Mesodermal cell (in vitro differentiated cells): ENCODE results near the gene ITIH3.

Source experiments
- H3K27ac ChIP-seq: 2 replicates; pipeline ENCODE4 v1.7.0; 2013; ENCODE audit warnings: mild to moderate bottlenecking, low read depth, low read length, moderate library complexity; ENCODE audit not compliant: severe bottlenecking
- H3K36me3 ChIP-seq: 2 replicates; pipeline ENCODE4 v1.7.1; 2013; ENCODE audit warnings: mild to moderate bottlenecking, low read length, moderate library complexity; ENCODE audit not compliant: control insufficient read depth, insufficient read depth
- H3K4me1 ChIP-seq: one replicate; pipeline ENCODE4 v1.7.1; 2013; ENCODE audit warnings: mild to moderate bottlenecking, low read length; ENCODE audit not compliant: insufficient read depth, control insufficient read depth, poor library complexity, severe bottlenecking
- H3K4me3 ChIP-seq: 2 replicates; pipeline ENCODE4 v1.7.0; 2013; ENCODE audit warnings: low read length, control low read depth, mild to moderate bottlenecking; ENCODE audit not compliant: insufficient read depth, poor library complexity, severe bottlenecking; ENCODE audit errors: extremely low read depth
- H3K9me3 ChIP-seq: 2 replicates; pipeline ENCODE4 v1.7.1; 2013; ENCODE audit warnings: mild to moderate bottlenecking, low read length, moderate library complexity; ENCODE audit not compliant: control insufficient read depth
- WGBS, 2 experiments: methylation state at CpG; one replicate each; pipeline ENCODE4 v1.1.5; 2013; ENCODE audit warnings: missing lambda C conversion rate in 2 of 2; ENCODE audit not compliant: insufficient coverage in 2 of 2; 5-methylcytosine and 5-hydroxymethylcytosine counted together

Gene ITIH3

DNA sequence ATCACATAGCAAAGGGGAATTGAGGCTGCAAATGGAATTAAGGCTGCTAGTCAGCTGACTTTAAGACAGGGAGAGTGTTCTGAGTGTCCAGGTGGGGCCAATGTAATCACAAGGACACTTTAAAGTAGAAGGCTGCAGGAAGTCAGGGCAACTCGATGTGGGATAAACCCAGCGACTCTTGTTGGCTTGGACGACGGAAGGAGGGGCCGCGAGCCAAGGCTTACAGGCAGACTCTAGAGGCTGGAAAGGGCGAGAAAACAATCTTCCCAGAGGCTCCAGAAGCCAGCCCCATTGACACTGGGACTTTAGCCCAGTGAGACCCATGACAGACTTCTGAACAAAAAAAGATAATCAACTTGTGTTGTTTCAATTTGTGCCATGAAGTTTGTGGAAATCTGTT lies 53.1 kb downstream of the ITIH3 start:
- Histone ChIP-seq H3K27ac (no peak overlapping the region), H3K4me3 (no peak overlapping the region), H3K9me3 (no peaks in the 10 kb centered on the region), H3K4me1 (no peaks in the 10 kb centered on the region), H3K36me3 (peaks cover 17% of the 10 kb centered on the region)
- WGBS, 2 experiments: 89 to 90% methylated on average over 7 of the region's 7 CpGs

DNA sequence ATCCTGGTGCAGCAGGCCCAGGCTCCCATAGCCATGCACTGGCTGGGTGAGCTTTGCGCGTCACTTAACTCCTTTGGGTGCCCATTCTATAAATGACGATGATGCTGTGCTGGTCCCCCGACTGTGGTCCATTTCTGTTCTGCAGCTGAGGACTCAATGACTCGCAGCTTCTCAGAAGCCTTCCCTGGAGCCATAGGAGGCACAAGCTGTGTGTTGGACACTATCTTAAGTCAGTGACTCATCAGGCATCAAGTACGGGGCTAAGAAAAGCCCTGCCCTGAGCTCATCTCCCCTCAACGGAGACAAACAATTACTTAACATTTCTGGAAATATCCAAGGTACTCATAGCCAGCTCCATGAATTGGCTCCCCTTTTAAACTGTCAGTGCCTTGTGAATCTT lies 54.0 kb downstream of the ITIH3 start:
- Histone ChIP-seq H3K4me1 (no peaks in the 10 kb centered on the region), H3K36me3 (peaks cover 17% of the 10 kb centered on the region), H3K4me3 (no peak overlapping the region), H3K27ac (peak overlapping the region; percentile 16), H3K9me3 (no peaks in the 10 kb centered on the region)
- WGBS, 2 experiments: 87 to 88% methylated on average over 4 to 6 of the region's 7 CpGs

DNA sequence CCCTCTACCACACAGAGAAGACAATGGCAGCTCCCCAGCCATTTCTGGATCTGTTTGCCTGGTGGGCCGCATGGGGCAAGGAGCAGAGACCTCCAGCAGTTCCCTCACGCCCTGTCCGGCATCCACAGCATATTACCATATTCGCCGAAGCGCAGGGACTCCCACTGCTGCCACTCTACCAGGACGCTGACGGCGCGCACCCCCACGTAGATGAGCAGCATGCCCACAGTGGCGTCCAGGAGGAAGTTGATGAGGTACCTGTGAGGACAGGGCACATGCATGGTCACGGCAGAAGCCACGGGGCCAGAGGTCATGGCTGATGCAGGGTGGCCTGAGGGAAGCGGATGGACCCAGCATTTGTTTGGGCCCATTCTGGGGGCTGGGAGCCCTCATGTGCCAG lies 55.1 kb downstream of the ITIH3 start:
- H3K4me3 ChIP-seq: no peak overlapping the region
- peaks cover 17% of the 10 kb centered on the region for H3K36me3 ChIP-seq
- no peak overlapping the region for H3K27ac ChIP-seq
- WGBS, 2 experiments: 97 to 98% methylated on average over 12 to 15 of the region's 15 CpGs
- H3K4me1 ChIP-seq: no peaks in the 10 kb centered on the region
- no peaks in the 10 kb centered on the region for H3K9me3 ChIP-seq

DNA sequence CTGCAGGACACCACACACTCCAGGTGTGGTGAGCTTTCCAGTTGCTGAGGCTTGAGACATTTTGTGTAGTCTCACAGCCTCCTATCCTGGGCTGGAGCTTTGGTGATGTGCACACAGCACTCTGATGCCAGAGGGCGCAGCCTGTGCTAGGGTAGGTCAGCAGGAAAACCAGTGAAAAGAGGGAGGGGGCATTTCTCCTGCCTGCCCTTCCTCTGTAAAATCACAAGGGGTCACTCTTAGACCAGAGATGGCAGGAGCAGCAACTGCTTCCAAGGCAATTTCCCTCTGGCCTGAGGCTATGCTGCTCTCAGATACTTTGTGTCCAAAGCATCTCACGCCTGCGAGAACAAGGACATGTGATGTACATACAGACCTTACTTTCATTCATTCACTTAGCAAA lies 56.8 kb downstream of the ITIH3 start:
- Histone ChIP-seq H3K4me1 (no peaks in the 10 kb centered on the region), H3K36me3 (peaks cover 17% of the 10 kb centered on the region)
- 50 to 52% methylated on average over 1 to 3 of the region's 3 CpGs for WGBS, 2 experiments

DNA sequence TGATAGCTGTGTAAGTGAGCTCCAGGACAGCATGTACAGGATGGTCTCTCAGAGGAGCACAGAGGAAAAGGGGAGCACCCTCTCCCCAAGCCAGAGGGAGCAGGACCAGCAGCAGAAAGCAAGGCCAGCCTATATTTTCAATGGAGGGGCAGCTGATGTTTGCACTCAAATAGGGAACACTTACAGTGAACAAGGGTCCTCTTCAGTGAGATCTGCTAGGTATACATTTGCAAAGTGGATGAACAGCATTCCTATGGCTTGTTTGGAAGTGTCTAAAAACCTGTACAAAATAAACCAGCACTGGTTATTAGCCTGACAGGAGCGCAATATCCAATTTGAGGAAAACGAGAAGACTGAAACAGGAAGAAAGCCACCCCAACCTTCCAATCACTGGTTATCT lies 57.8 kb downstream of the ITIH3 start:
- no peak overlapping the region for H3K4me3 ChIP-seq
- no peaks in the 10 kb centered on the region for H3K4me1 ChIP-seq
- no peaks in the 10 kb centered on the region for H3K9me3 ChIP-seq
- WGBS, 2 experiments: no CpG with 5 or more reads among the region's 2 CpGs
- H3K36me3 ChIP-seq: peaks cover 17% of the 10 kb centered on the region
- H3K27ac ChIP-seq: no peak overlapping the region

More for the DNA sequence above, 56.8 kb downstream of the ITIH3 start:
- no peak overlapping the region for H3K4me3 ChIP-seq
- H3K9me3 ChIP-seq: no peaks in the 10 kb centered on the region
- H3K27ac ChIP-seq: no peak overlapping the region

DNA sequence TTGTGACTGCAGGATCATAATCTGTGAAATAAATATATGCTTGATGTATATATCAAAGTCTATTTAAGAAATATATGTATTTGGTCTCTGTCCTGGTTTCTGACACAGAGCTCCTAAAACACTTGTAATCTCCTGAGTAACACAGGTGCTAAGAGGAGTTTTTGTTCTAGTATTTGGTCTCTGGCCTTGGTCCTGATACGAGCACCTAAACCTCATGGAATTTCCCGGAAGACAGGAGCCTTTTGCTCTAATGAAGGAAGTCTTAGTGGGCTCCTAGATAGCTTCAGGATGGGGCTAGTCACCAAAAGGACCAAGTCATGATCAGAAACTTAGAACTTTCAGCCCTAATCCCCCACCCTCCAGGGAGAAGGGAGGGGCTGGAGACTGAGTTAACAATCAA lies 59.4 kb downstream of the ITIH3 start:
- Histone ChIP-seq H3K4me1 (no peaks in the 10 kb centered on the region), H3K9me3 (no peaks in the 10 kb centered on the region), H3K27ac (no peak overlapping the region), H3K4me3 (no peak overlapping the region), H3K36me3 (peaks cover 10% of the 10 kb centered on the region)
- WGBS, 2 experiments: 74 to 88% methylated on average over 2 of the region's 2 CpGs

DNA sequence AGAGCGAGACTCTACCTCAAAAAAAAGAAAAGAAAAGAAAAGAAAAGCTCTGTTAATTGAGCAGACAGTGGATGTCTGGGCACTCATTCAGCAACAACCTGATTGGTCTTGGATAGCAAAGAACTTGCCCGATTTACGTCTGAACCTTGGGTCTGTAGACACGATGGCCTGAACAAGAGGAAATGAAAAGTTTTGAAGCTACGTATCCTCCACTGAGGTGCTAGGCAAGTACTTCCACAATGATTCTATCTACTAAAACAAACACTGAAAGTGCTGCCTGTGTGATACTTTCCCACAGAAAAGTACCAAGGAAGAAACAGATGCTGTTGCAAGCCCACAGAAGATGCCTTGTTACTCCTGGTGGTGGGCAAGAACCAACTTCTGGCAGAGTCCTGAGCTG lies 62.1 kb downstream of the ITIH3 start:
- Histone ChIP-seq H3K36me3 (peaks cover 5% of the 10 kb centered on the region), H3K4me3 (no peak overlapping the region), H3K9me3 (no peaks in the 10 kb centered on the region), H3K27ac (no peak overlapping the region), H3K4me1 (no peaks in the 10 kb centered on the region)
- WGBS, 2 experiments: 94 to 97% methylated on average over 3 of the region's 5 CpGs

DNA sequence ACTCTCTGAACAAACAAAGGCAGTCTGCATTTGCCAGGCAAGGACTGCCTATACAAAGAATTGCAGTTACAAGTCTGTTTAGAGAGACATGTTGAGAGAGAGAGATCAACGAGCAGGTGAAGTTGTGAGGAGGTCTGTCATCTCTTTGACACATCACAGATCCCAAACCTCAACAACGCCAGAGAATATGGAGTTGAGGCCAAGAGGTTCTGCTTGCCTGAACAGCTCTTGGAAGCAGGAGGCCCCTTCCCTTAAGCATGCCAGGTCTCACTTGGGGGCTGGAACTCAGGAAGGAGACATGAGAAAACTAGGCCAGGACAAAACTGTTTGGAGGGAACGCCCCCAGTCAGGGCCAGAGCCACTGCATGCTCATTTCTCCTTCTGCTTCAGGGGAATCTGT lies 62.5 kb downstream of the ITIH3 start:
- no peak overlapping the region for H3K27ac ChIP-seq
- no peaks in the 10 kb centered on the region for H3K4me1 ChIP-seq
- no peak overlapping the region for H3K4me3 ChIP-seq
- peaks cover under 1% of the 10 kb centered on the region for H3K36me3 ChIP-seq
- no peaks in the 10 kb centered on the region for H3K9me3 ChIP-seq
- 92 to 100% methylated on average over 1 to 2 of the region's 3 CpGs for WGBS, 2 experiments

DNA sequence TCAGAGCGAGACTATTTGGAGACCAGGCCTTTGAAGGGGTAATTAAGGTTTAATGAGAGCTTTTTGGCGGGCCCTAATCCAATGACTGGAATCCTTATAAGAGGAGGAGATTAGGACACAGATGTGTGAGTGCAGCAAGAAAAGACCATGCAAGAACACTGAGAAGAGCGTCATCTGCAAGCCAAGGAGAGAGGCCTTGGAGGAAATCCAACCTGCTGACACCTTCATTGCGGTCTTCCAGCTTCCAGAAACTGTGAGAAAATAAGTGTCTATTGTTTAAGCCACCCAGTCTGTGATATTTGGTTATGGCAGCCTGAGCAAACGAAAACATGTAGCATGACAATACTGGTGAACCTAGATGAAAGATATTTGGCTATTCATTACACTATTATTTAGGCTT lies 63.3 kb downstream of the ITIH3 start:
- H3K36me3 ChIP-seq: no peaks in the 10 kb centered on the region
- H3K4me3 ChIP-seq: no peak overlapping the region
- H3K9me3 ChIP-seq: no peaks in the 10 kb centered on the region
- WGBS, 2 experiments: 89 to 100% methylated on average over 3 of the region's 5 CpGs
- H3K4me1 ChIP-seq: no peaks in the 10 kb centered on the region
- no peak overlapping the region for H3K27ac ChIP-seq
